Activated CD8-positive, alpha-beta T cell treated with anti-CD3 and anti-CD28 coated beads for 36 hours (primary cell): Measurements from ENCODE around the gene NCAPG2. TPM values are rescaled to one million over a fixed set of nuclear protein-coding genes. Genes with fewer than 3 reads are reported as not detected.

ENCODE experiments used
- ATAC-seq: fragments of 200-7000 bp; cut with Tn5 transposase; one replicate; pipeline ENCODE4 v1.10.0; 2021; ENCODE audit warnings: mild to moderate bottlenecking, moderate library complexity
- CTCF ChIA-PET: fragments of 350-600 bp; sonication (Branson Sonifier 250); formaldehyde crosslinking; loops from one replicate; lab custom pipeline; 2021; ENCODE audit warnings: antibody characterized with exemption; lab: Charles Lee
- POLR2A ChIA-PET: fragments of 350-600 bp; sonication (Branson Sonifier 250); formaldehyde crosslinking; loops from one replicate; lab custom pipeline; 2021; ENCODE audit warnings: antibody characterized with exemption; lab: Charles Lee
- DNase-seq: peaks from one replicate; pipeline ENCODE4 v3.0.0-alpha.2; 2020
- H3K27ac Mint-ChIP-seq: one replicate; pipeline ENCODE4 v1.8.0; 2021; ENCODE audit warnings: mild to moderate bottlenecking, mixed read lengths
- H3K27me3 Mint-ChIP-seq: one replicate; pipeline ENCODE4 v1.8.0; 2021; ENCODE audit warnings: mixed read lengths
- H3K36me3 Mint-ChIP-seq: one replicate; pipeline ENCODE4 v1.8.0; 2021; ENCODE audit warnings: low read depth, mixed read lengths
- H3K4me1 Mint-ChIP-seq: one replicate; pipeline ENCODE4 v1.8.0; 2021; ENCODE audit warnings: low read depth, mixed read lengths
- H3K4me3 Mint-ChIP-seq: one replicate; pipeline ENCODE4 v1.8.0; 2021; ENCODE audit warnings: mild to moderate bottlenecking, moderate library complexity, mixed read lengths
- H3K9me3 Mint-ChIP-seq: one replicate; pipeline ENCODE4 v1.8.0; 2021; ENCODE audit warnings: mixed read lengths
- CTCF ChIP-seq: fragments of 200-600 bp; IDR thresholded peaks from one replicate; pipeline ENCODE4 v1.8.0; 2022; ENCODE audit warnings: antibody characterized with exemption, mild to moderate bottlenecking
- intact Hi-C: fragments of 100-400 bp; cut with micrococcal nuclease; formaldehyde crosslinking; loops from one replicate; pipeline ENCODE4 v1.10.0; 2022
- total RNA-seq, 2 experiments: library from RNA; stranded (reverse); gene quantifications; one replicate each; pipeline ENCODE4 v1.2.3, GENCODE V29; 2021

Gene NCAPG2
- total RNA-seq, 2 experiments from 2014 or later: 108 to 113 TPM

- Mint-ChIP-seq H3K9me3 (no peaks in the 10 kb centered on the region), H3K27me3 (no peaks in the 10 kb centered on the region), H3K4me1 (peaks cover 12% of the 10 kb centered on the region), H3K4me3 (no peak overlapping the region), H3K27ac (no peak overlapping the region), H3K36me3 (peaks cover 59% of the 10 kb centered on the region)
- ATAC-seq: no peak
- intact Hi-C loops: no loop called here
- TF ChIP-seq CTCF: no peak
- POLR2A ChIA-PET: interaction anchor here (0.8 to 3.2 kb wide), 7 partner anchors 9 to 132 kb away, joined by 3 to 13 read pairs (median 3); partner anchors contain the start of gene NCAPG2
- CTCF ChIA-PET: interaction anchor here (0.9 to 1.8 kb wide), 3 partner anchors 9 to 281 kb away, joined by 3 to 7 read pairs (median 3); partner anchors contain the start of gene NCAPG2
- no peak for DNase-seq
These were observed 8.7 kb downstream of the NCAPG2 start for GRCh38 chr7:158695726-158696452.

- H3K27me3 Mint-ChIP-seq: no peaks in the 10 kb centered on the region
These were observed 9.5 kb downstream of the NCAPG2 start for GRCh38 chr7:158695056-158695455.

GRCh38 chr7:158694650-158695049, 10.0 kb downstream of the NCAPG2 start:
- ChIA-PET CTCF (interaction anchor here (0.9 kb wide), 1 partner anchor 190 kb away, joined by 3 read pairs; no protein-coding TSS in a partner anchor), POLR2A (interaction anchor here (0.6 to 3.2 kb wide), 4 partner anchors 11 to 177 kb away, joined by 3 to 13 read pairs (median 4); partner anchors contain the start of gene NCAPG2)

More at GRCh38 chr7:158695056-158695455, 9.5 kb downstream of the NCAPG2 start:
- Mint-ChIP-seq H3K4me3 (no peak overlapping the region), H3K27ac (no peak overlapping the region), H3K36me3 (peaks cover 53% of the 10 kb centered on the region), H3K9me3 (no peaks in the 10 kb centered on the region), H3K4me1 (peaks cover 9% of the 10 kb centered on the region)
- DNase-seq (no peak), ATAC-seq (no peak)
- intact Hi-C loops: no loop called here
- ChIA-PET CTCF (interaction anchor here (0.9 to 1.8 kb wide), 3 partner anchors 10 to 282 kb away, joined by 3 to 7 read pairs (median 3); partner anchors contain the start of gene NCAPG2), POLR2A (interaction anchor here (0.6 to 3.2 kb wide), 9 partner anchors 8 to 176 kb away, joined by 3 to 13 read pairs (median 3); partner anchors contain the start of gene NCAPG2)
- TF ChIP-seq CTCF: no peak

GRCh38 chr7:158689488-158689887, 15.1 kb downstream of the NCAPG2 start:
- no peak for TF ChIP-seq CTCF
- Mint-ChIP-seq H3K4me3 (no peak overlapping the region), H3K27ac (no peak overlapping the region), H3K36me3 (peaks cover 46% of the 10 kb centered on the region), H3K27me3 (no peaks in the 10 kb centered on the region), H3K4me1 (peaks cover 5% of the 10 kb centered on the region), H3K9me3 (no peaks in the 10 kb centered on the region)
- DNase-seq (no peak), ATAC-seq (no peak)
- ChIA-PET POLR2A (interaction anchor here (0.8 to 3.3 kb wide), 3 partner anchors 9 to 33 kb away, joined by 3 to 8 read pairs (median 5); no protein-coding TSS in a partner anchor), CTCF (interaction anchor here (0.9 to 1.9 kb wide), 2 partner anchors 42 to 287 kb away, joined by 4 read pairs; no protein-coding TSS in a partner anchor)
- intact Hi-C loops: no loop called here

More at GRCh38 chr7:158694650-158695049, 10.0 kb downstream of the NCAPG2 start:
- no peak for ATAC-seq
- no peak for TF ChIP-seq CTCF
- Mint-ChIP-seq H3K9me3 (no peaks in the 10 kb centered on the region), H3K27ac (no peak overlapping the region), H3K27me3 (no peaks in the 10 kb centered on the region), H3K4me3 (no peak overlapping the region), H3K36me3 (peaks cover 53% of the 10 kb centered on the region), H3K4me1 (peaks cover 9% of the 10 kb centered on the region)
- no peak for DNase-seq
- intact Hi-C loops: no loop called here
